IMR-90 (cell line): ENCODE data around the gene DPP8. TPM values are rescaled to one million over a fixed set of nuclear protein-coding genes. Genes with fewer than 3 reads are reported as not detected.
"Not testable (repeated sequence)": the region's sequence is repeated elsewhere in the genome, so short reads cannot be mapped to it uniquely, and the experiment has no call there.

Experiments used
- ATAC-seq: fragments of 200-7000 bp; cut with Tn5 transposase; 2 replicates; pipeline ENCODE4 v1.9.1; 2020; ENCODE audit warnings: low read depth, mild to moderate bottlenecking, moderate library complexity
- BruUV-seq: library from RNA; stranded (reverse); fragments of 400-500 nt; replicated peaks from 2 replicates; lab custom pipeline; 2021; lab: Mats Ljungman, UMichigan
- CTCF ChIA-PET: fragments of 300-600 bp; formaldehyde crosslinking; extraction: SDS; loops from one replicate; lab custom pipeline; 2021; ENCODE audit warnings: antibody characterized with exemption; lab: Yijun Ruan, JAX
- POLR2A ChIA-PET: fragments of 300-600 bp; sonication (Branson Sonifier 250); formaldehyde crosslinking; loops from one replicate; lab custom pipeline; 2022; ENCODE audit warnings: antibody characterized with exemption; ENCODE audit not compliant: unreplicated experiment; lab: Charles Lee
- DNase-seq: peaks from one replicate; pipeline ENCODE4 v3.0.0; 2013
- H2AFZ ChIP-seq: replicated peaks from 2 replicates; pipeline ENCODE3; 2013; ENCODE audit warnings: low read length, mild to moderate bottlenecking; ENCODE audit not compliant: poor library complexity
- H2AK5ac ChIP-seq: 2 replicates; pipeline ENCODE4 v1.6.1; 2013; ENCODE audit warnings: low read depth, low read length, inconsistent platforms
- H2AK9ac ChIP-seq: replicated peaks from 2 replicates; pipeline ENCODE3; 2013; ENCODE audit warnings: mild to moderate bottlenecking, low read depth, low read length, moderate library complexity; ENCODE audit not compliant: poor library complexity
- H2BK120ac ChIP-seq: 2 replicates; pipeline ENCODE4 v1.6.1; 2013; ENCODE audit warnings: low read depth, low read length, inconsistent platforms
- H2BK15ac ChIP-seq: 3 replicates; pipeline ENCODE4 v1.6.1; 2013; ENCODE audit warnings: low read depth, low read length, inconsistent platforms
- H2BK20ac ChIP-seq: 2 replicates; pipeline ENCODE4 v1.6.1; 2013; ENCODE audit warnings: low read depth, mild to moderate bottlenecking, inconsistent platforms, low read length, moderate library complexity
- H2BK5ac ChIP-seq: 2 replicates; pipeline ENCODE4 v1.6.1; 2013; ENCODE audit warnings: mild to moderate bottlenecking, low read depth, low read length, inconsistent platforms; ENCODE audit not compliant: poor library complexity, severe bottlenecking
- H3K14ac ChIP-seq: replicated peaks from 2 replicates; pipeline ENCODE4 v1.6.1; 2013; ENCODE audit warnings: low read depth, low read length, inconsistent platforms
- H3K18ac ChIP-seq: 2 replicates; pipeline ENCODE4 v1.6.1; 2013; ENCODE audit warnings: low read depth, low read length, control low read depth
- H3K23ac ChIP-seq: 2 replicates; pipeline ENCODE4 v1.6.1; 2013; ENCODE audit warnings: low read depth, low read length, inconsistent platforms
- H3K27ac ChIP-seq: 2 replicates; pipeline ENCODE4 v1.5.1; 2013; ENCODE audit warnings: mild to moderate bottlenecking, control low read depth, low read length; ENCODE audit not compliant: insufficient read depth
- H3K27me3 ChIP-seq: 2 replicates; pipeline ENCODE4 v1.6.1; 2013; ENCODE audit warnings: low read length; ENCODE audit not compliant: control insufficient read depth, insufficient read depth
- H3K36me3 ChIP-seq: 2 replicates; pipeline ENCODE4 v1.6.1; 2013; ENCODE audit warnings: low read length, mixed read lengths; ENCODE audit not compliant: control insufficient read depth, insufficient read depth
- H3K4ac ChIP-seq: 2 replicates; pipeline ENCODE4 v1.6.1; 2013; ENCODE audit warnings: low read depth, low read length, inconsistent platforms
- H3K4me1 ChIP-seq: 2 replicates; pipeline ENCODE4 v1.6.1; 2013; ENCODE audit warnings: low read length, mixed read lengths; ENCODE audit not compliant: control insufficient read depth, insufficient read depth
- H3K4me2 ChIP-seq: 2 replicates; pipeline ENCODE4 v1.6.1; 2013; ENCODE audit warnings: low read depth, mild to moderate bottlenecking, control low read depth, low read length, moderate library complexity
- H3K4me3 ChIP-seq: 2 replicates; pipeline ENCODE4 v1.5.1; 2013; ENCODE audit warnings: low read depth, mild to moderate bottlenecking, control low read depth, low read length, moderate library complexity; ENCODE audit not compliant: insufficient read depth
- H3K56ac ChIP-seq: 2 replicates; pipeline ENCODE4 v1.6.1; 2013; ENCODE audit warnings: low read length, inconsistent platforms; ENCODE audit not compliant: insufficient read depth; ENCODE audit errors: extremely low read depth
- H3K79me1 ChIP-seq, 2 experiments: 2 replicates each; pipeline ENCODE4 v1.6.1; 2013; ENCODE audit warnings: low read length in 2 of 2, inconsistent platforms in 1 of 2, low read depth in 1 of 2
- H3K9ac ChIP-seq: 2 replicates; pipeline ENCODE4 v1.6.1; 2013; ENCODE audit warnings: low read depth, low read length, control low read depth
- H3K9me1 ChIP-seq: 2 replicates; pipeline ENCODE4 v1.6.1; 2013; ENCODE audit warnings: low read length, inconsistent platforms; ENCODE audit not compliant: insufficient read depth
- H3K9me3 ChIP-seq: 2 replicates; pipeline ENCODE4 v1.6.1; 2013; ENCODE audit warnings: low read length; ENCODE audit not compliant: control insufficient read depth, insufficient read depth
- H4K20me1 ChIP-seq: 2 replicates; pipeline ENCODE4 v1.6.1; 2013; ENCODE audit warnings: low read length, inconsistent platforms; ENCODE audit not compliant: insufficient read depth
- H4K5ac ChIP-seq: 2 replicates; pipeline ENCODE4 v1.6.1; 2013; ENCODE audit warnings: mild to moderate bottlenecking, low read depth, low read length, control low read depth
- H4K8ac ChIP-seq, 2 experiments: 2 replicates each; pipeline ENCODE4 v1.6.1; 2013; ENCODE audit warnings: low read depth in 2 of 2, low read length in 2 of 2, control low read depth in 1 of 2, inconsistent platforms in 1 of 2
- H4K91ac ChIP-seq: 2 replicates; pipeline ENCODE4 v1.6.1; 2013; ENCODE audit warnings: low read depth, low read length, inconsistent platforms; ENCODE audit not compliant: insufficient read depth
- WGBS, 2 experiments: methylation state at CpG; one replicate each; pipeline versions ENCODE4 v1.1.5 to v1.1.7; 2013; ENCODE audit warnings: missing lambda C conversion rate in 2 of 2; ENCODE audit not compliant: insufficient read length in 1 of 2; ENCODE audit errors: extremely low coverage in 2 of 2; 5-methylcytosine and 5-hydroxymethylcytosine counted together
- dilution Hi-C: fragments of 300-500 bp; cut with HindIII; formaldehyde crosslinking; loops from one replicate; pipeline ENCODE4 v1.14.3; 2018; ENCODE audit warnings: low sequenced_read_pairs; ENCODE audit not compliant: unreplicated experiment
- in situ Hi-C: fragments of 300-500 bp; cut with MboI; formaldehyde crosslinking; loops from 3 replicates; pipeline ENCODE4 v1.14.3; 2019; ENCODE audit warnings: low sequenced_read_pairs, inconsistent platforms, mixed read lengths
- intact Hi-C: fragments of 100-400 bp; cut with micrococcal nuclease; formaldehyde crosslinking; loops from 2 replicates; pipeline ENCODE4 v1.10.0; 2022
- polyA plus RNA-seq, 3 experiments: library from polyadenylated mRNA; depleted of rRNA; stranded (reverse); fragments of >200 nt; gene quantifications; 2 replicates each; pipeline ENCODE4 v1.2.3, GENCODE V29; 2012; ENCODE audit warnings: low replicate concordance in 1 of 3
- total RNA-seq: library from RNA; depleted of rRNA; stranded (reverse); fragments of >200 nt; gene quantifications from 2 replicates; pipeline ENCODE4 v1.2.3, GENCODE V29; 2012

The DPP8 gene
- total and polyA plus RNA-seq, 2 of the 4 experiments (the other 2 are of a cell fraction): 10.7 to 29.4 TPM

GRCh38 chr15:65398486-65398885 is 119.0 kb downstream of the DPP8 start:
- H3K4ac ChIP-seq, in situ Hi-C loops, POLR2A ChIA-PET: not testable (repeated sequence)

More at GRCh38 chr15:65398486-65398885, 119.0 kb downstream of the DPP8 start:
- H4K20me1 ChIP-seq, H4K5ac ChIP-seq, ATAC-seq, H3K56ac ChIP-seq, BruUV-seq, H2AK5ac ChIP-seq, dilution Hi-C loops, H3K4me1 ChIP-seq, H3K18ac ChIP-seq, H2BK15ac ChIP-seq, DNase-seq, H3K9ac ChIP-seq, H3K36me3 ChIP-seq, H2BK20ac ChIP-seq, H3K4me2 ChIP-seq, H4K91ac ChIP-seq, H2AFZ ChIP-seq, H3K9me3 ChIP-seq, H3K79me1 ChIP-seq, CTCF ChIA-PET, H2BK120ac ChIP-seq, H3K23ac ChIP-seq, H4K8ac ChIP-seq, H3K27ac ChIP-seq, H3K14ac ChIP-seq, H2BK5ac ChIP-seq, intact Hi-C loops, H3K9me1 ChIP-seq, H3K4me3 ChIP-seq, H2AK9ac ChIP-seq: not testable (repeated sequence)
- no CpG with 5 or more reads among the region's 16 CpGs for WGBS, 2 experiments
- H3K27me3 ChIP-seq: peaks cover 26% of the 10 kb centered on the region; the same call in 1 of the 2 replicates
